RWPE2 (cell line): Measurements from ENCODE around the gene MCM5.

ENCODE experiments used
- ATAC-seq: fragments of 200-7000 bp; cut with Tn5 transposase; 3 replicates; pipeline ENCODE4 v1.9.1; 2021; ENCODE audit warnings: low read depth
- DNase-seq: peaks from one replicate; pipeline ENCODE4 v3.0.0-alpha.2; 2020; ENCODE audit warnings: low spot score
- H3K27ac ChIP-seq: fragments of 450-650 bp; 2 replicates; pipeline ENCODE4 v1.5.1; 2017; ENCODE audit warnings: mild to moderate bottlenecking; ENCODE audit not compliant: poor library complexity, severe bottlenecking
- H3K27me3 ChIP-seq: fragments of 250-450 bp; sonication (Bioruptor Pico); 2 replicates; pipeline ENCODE4 v1.5.1; 2021; ENCODE audit warnings: mild to moderate bottlenecking, moderate library complexity; ENCODE audit not compliant: insufficient read depth, poor library complexity, severe bottlenecking
- H3K36me3 ChIP-seq: fragments of 250-450 bp; sonication (Bioruptor Pico); 2 replicates; pipeline ENCODE4 v1.5.1; 2020; ENCODE audit warnings: low read depth, mild to moderate bottlenecking, moderate library complexity
- H3K4me1 ChIP-seq: fragments of 250-450 bp; sonication (Bioruptor Pico); 2 replicates; pipeline ENCODE4 v1.5.1; 2021; ENCODE audit warnings: mild to moderate bottlenecking, moderate library complexity; ENCODE audit not compliant: insufficient read depth, poor library complexity, severe bottlenecking
- H3K4me3 ChIP-seq: fragments of 250-450 bp; sonication (Bioruptor Pico); 2 replicates; pipeline ENCODE4 v1.5.1; 2021; ENCODE audit warnings: mild to moderate bottlenecking, moderate library complexity; ENCODE audit not compliant: severe bottlenecking
- H3K9me3 ChIP-seq: fragments of 250-450 bp; sonication (Bioruptor Pico); 2 replicates; pipeline ENCODE4 v1.5.1; 2021; ENCODE audit warnings: mild to moderate bottlenecking, moderate library complexity; ENCODE audit not compliant: severe bottlenecking
- TF ChIP-seq, protein P1 (sequence below): fragments of 450-650 bp; IDR thresholded peaks from one replicate; pipeline ENCODE4 v1.5.1; 2017; ENCODE audit warnings: mild to moderate bottlenecking, moderate library complexity; ENCODE audit not compliant: poor library complexity, severe bottlenecking

Gene MCM5

DNA sequence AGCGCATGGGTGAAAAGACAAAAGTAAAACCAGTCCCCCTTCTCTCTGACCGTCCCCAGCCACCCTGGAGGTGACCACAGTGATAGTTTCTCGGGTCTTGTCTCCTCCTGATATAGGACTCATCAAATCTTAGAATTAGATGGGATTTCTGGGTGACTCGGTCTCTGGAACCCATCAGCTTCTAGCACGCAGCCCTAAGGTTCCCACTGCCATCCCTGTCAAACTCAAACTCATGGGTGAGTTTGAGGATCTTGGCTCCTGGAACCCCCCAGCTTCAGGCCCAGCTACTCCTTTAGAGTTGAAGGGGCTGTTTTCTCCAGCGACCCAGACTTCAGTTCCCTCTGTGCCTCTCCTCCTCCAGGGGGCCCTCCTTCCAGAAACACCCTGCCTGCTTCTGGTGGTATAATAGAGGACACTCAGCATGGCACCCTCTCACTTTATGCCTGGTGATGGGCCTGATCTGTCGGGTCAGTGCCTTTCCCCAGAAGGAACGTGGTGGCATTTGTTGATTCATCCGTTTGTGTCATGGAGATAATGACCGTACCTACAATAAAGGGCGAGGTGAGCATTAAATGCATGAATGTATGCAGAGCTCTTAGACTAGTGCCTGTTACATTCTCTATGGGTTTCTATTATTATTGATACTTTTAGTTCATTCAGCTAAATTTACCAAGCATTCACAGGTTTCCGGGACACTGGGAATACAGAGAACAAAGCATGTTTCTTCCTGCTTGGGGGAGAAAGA lies 31.7 kb downstream of the MCM5 start:
- peaks cover 39% of the 10 kb centered on the region for H3K36me3 ChIP-seq

DNA sequence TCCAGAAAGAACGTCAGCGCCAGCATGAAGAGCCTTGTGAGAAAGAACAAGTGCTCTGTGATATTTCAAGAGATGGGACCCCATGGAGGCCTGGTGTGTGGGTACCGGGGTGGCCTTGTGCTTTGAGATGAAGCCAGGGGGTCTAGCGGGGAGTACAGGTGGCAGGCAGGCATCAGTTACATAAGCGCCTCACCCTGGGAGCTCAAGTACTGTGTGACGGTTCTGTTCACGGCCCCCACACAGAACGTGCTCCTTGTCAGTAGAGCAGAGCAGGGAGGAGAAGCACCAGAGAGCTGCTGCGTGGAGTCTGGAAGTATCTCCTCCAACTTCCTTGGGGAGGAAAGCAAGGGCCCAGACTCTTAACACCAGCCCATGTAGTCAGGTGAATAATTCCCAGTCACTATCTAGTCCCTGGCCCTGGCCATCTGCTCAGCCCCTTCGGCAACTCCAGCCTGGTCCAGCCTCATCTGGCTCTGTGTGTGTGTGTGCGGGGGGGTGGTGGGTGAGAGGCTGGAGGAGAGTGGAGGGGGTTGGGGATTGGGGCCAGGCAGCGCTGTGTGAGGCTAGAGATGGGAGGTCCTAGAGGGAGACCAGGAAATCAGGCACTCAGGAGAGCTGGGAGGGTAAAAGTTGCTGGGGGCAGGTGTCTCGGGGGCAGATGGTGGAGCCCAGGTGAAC lies 32.4 kb downstream of the MCM5 start:
- Histone ChIP-seq H3K4me1 (no peaks in the 10 kb centered on the region), H3K27me3 (no peaks in the 10 kb centered on the region), H3K4me3 (no peak overlapping the region), H3K27ac (no peak overlapping the region), H3K36me3 (peaks cover 32% of the 10 kb centered on the region), H3K9me3 (peaks cover 8% of the 10 kb centered on the region)
- ATAC-seq (no peak), DNase-seq (no peak)
- TF ChIP-seq, protein P1, sequence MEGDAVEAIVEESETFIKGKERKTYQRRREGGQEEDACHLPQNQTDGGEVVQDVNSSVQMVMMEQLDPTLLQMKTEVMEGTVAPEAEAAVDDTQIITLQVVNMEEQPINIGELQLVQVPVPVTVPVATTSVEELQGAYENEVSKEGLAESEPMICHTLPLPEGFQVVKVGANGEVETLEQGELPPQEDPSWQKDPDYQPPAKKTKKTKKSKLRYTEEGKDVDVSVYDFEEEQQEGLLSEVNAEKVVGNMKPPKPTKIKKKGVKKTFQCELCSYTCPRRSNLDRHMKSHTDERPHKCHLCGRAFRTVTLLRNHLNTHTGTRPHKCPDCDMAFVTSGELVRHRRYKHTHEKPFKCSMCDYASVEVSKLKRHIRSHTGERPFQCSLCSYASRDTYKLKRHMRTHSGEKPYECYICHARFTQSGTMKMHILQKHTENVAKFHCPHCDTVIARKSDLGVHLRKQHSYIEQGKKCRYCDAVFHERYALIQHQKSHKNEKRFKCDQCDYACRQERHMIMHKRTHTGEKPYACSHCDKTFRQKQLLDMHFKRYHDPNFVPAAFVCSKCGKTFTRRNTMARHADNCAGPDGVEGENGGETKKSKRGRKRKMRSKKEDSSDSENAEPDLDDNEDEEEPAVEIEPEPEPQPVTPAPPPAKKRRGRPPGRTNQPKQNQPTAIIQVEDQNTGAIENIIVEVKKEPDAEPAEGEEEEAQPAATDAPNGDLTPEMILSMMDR = no peak

More for the DNA sequence above, 31.7 kb downstream of the MCM5 start:
- DNase-seq (no peak), ATAC-seq (no peak)
- H3K9me3 ChIP-seq = peaks cover 8% of the 10 kb centered on the region
- no peak overlapping the region for H3K4me3 ChIP-seq
- H3K4me1 ChIP-seq = peaks cover 5% of the 10 kb centered on the region
- TF ChIP-seq, protein P1 = no peak
- H3K27ac ChIP-seq = no peak overlapping the region
- no peaks in the 10 kb centered on the region for H3K27me3 ChIP-seq

DNA sequence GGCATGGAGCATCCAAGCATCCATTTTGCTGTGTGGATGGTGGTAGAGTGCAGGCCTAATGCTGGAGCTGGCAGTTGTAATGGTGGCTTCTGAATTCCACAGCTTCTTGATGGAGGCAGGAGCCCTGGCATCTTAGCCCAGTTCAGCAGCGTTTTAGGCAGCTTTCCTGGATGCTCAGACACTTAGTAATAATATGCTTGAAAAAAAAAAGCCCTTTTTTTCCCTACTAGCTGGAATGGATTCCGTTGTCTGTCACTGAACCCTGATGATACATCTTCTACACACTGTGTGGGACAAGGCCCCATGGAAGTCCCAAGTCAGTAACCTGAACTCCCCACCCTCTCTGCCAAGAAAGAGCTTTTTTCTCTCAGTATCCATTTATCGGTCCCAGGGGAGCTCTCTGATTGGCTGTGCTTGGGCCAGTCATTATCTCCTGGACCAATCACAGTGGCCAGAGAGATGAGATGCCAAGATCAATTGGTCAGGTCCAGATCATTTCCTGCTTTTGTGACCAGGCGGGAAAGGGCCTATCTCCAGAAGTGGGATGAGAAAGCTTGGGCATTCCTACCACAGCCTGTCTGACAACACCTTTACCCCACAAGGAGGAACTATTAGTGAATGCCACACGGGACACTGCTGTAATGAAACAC lies 34.2 kb downstream of the MCM5 start:
- no peak overlapping the region for H3K4me3 ChIP-seq
- H3K27me3 ChIP-seq = no peaks in the 10 kb centered on the region
- H3K36me3 ChIP-seq = peaks cover 29% of the 10 kb centered on the region
- ATAC-seq = no peak
- H3K27ac ChIP-seq = no peak overlapping the region
- TF ChIP-seq, protein P1 = no peak
- no peaks in the 10 kb centered on the region for H3K4me1 ChIP-seq
- peaks cover 8% of the 10 kb centered on the region for H3K9me3 ChIP-seq
- DNase-seq = no peak

DNA sequence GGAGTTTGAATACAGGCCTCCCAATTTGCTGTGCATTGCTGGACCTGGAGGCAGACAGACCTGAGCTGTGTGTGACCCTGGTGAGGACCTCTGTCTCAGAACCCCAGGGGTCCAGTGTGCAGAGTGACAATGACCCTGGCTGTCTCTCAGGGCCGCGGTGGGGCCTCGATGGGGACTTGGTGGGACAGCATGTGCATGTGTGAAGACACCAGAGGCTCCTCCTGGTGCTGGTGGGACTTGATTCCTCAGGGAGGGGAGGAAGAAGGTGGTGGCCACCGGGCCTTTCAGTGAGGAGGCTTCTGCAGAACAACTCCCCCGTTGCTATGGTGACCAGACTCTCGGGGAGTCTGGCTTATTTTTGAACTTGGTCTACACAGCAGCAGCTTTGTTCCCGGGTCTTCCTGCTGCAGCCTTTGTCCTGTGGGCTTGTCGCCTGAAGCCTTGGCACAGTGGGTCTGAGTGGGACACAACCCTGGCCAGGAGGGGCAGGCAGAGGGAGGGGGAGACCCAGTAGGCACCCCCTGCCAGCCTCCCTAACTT lies 35.3 kb downstream of the MCM5 start:
- no peak overlapping the region for H3K27ac ChIP-seq
- DNase-seq = no peak
- no peak for ATAC-seq

More for the DNA sequence above, 35.3 kb downstream of the MCM5 start:
- Histone ChIP-seq H3K4me3 (no peak overlapping the region), H3K36me3 (peaks cover 29% of the 10 kb centered on the region), H3K27me3 (no peaks in the 10 kb centered on the region), H3K9me3 (peaks cover 8% of the 10 kb centered on the region), H3K4me1 (no peaks in the 10 kb centered on the region)
- TF ChIP-seq, protein P1 = no peak
